Measurements from ENCODE around the gene CXXC5. TPM values are rescaled to one million over a fixed set of nuclear protein-coding genes. Genes with fewer than 3 reads are reported as not detected.

The CXXC5 gene
- total and polyA plus RNA-seq, 2 of the 4 experiments (the other 2 are of a cell fraction), result 24.9 to 35.7 TPM

DNA sequence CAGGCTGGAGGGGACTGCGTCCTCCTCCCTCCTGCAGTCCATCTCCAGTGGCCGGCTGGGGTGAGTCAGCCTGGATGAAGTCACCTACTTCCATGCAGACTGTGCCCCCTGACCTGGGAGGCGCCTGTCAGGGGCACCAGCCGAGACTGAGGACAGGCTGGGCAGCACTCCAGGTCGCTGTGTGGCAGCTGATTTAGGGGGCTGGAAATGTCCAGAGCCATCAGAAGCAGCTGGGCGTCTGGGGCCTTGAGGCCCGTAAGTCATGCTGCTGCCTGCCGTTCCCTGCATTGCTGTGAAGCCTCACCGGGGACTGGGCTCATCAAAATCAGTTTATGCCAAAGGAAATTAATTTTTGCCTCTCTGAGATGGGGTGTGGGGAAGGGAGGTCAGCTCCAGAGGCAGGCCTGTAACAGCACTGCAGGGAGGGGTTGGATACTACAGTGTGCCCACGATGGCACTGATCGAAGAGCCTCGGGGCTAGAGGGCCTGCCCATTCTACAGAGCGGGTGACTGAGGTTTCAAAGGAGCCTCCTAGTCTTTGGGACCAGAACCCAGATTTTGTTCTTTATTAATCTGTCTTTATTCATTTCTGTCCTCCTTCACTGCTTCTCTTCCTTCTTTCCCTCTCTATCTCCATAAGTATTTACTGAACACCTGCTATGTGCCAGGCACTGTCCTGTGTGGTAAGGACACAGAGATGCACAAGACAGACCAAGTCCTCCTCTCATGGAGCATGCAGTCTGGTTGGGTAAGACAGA lies 77.1 kb downstream of the CXXC5 start:
- 45% methylated on average over 7 of the region's 13 CpGs; no CpG with 5 or more reads in 1 of the 2 experiments for WGBS, 2 experiments (ENCODE audit: extremely low coverage in 2 of 2, insufficient read length in 1 of 2)
- H3K14ac ChIP-seq (replicated peaks; ENCODE audit: low read depth, low read length), result peak overlapping the region; percentile 71
- H4K8ac ChIP-seq (ENCODE audit: low read depth in 2 of 2, low read length in 2 of 2), result peak overlapping the region; percentile 20 to 39; a peak in 2 of 4 replicates
- peak overlapping the region; percentile 53 for H2BK15ac ChIP-seq (ENCODE audit: low read depth, low read length)
- POLR2A ChIA-PET (ENCODE audit: unreplicated experiment), result interaction anchor here (0.6 kb wide), 1 partner anchor 69 kb away, joined by 6 read pairs; no protein-coding TSS in a partner anchor
- H3K4me2 ChIP-seq (ENCODE audit: low read depth, low read length), result peak overlapping the region; percentile 31; the same call in 1 of the 2 replicates
- intact Hi-C loops (cut with micrococcal nuclease), result no loop called here
- no TSS peak for BruUV-seq (replicated peaks)
- peak overlapping the region; percentile 8 for H2BK5ac ChIP-seq (ENCODE audit: low read depth, low read length, poor library complexity, severe bottlenecking)
- H4K91ac ChIP-seq (ENCODE audit: insufficient read depth, low read depth, low read length), result peak overlapping the region; percentile 72
- peak; percentile 100 for ATAC-seq (ENCODE audit: low read depth)
- H3K9ac ChIP-seq (ENCODE audit: low read depth, low read length), result no peak overlapping the region
- H2AFZ ChIP-seq (replicated peaks; ENCODE audit: low read length, poor library complexity), result peak overlapping the region; percentile 58
- peak overlapping the region; percentile 78 for H2BK120ac ChIP-seq (ENCODE audit: low read depth, low read length)
- dilution Hi-C loops (cut with HindIII; ENCODE audit: low sequenced_read_pairs, unreplicated experiment), result no loop called here
- H4K5ac ChIP-seq (ENCODE audit: low read depth, low read length), result no peak overlapping the region
- H2BK20ac ChIP-seq (ENCODE audit: low read depth, low read length), result peak overlapping the region; percentile 50
- H4K20me1 ChIP-seq (ENCODE audit: insufficient read depth, low read length), result no peaks in the 10 kb centered on the region
- H3K4ac ChIP-seq (ENCODE audit: low read depth, low read length), result peak overlapping the region; percentile 91
- H2AK5ac ChIP-seq (ENCODE audit: low read depth, low read length), result peak overlapping the region; percentile 93
- peak overlapping the region; percentile 73 for H3K18ac ChIP-seq (ENCODE audit: low read depth, low read length)
- peaks cover 12% of the 10 kb centered on the region for H3K4me1 ChIP-seq (ENCODE audit: control insufficient read depth, insufficient read depth, low read length)
- H3K9me3 ChIP-seq (ENCODE audit: control insufficient read depth, insufficient read depth, low read length), result peaks cover under 1% of the 10 kb centered on the region; the same call in 1 of the 2 replicates
- TF ChIP-seq CEBPB (IDR thresholded peaks at IDR 0.05; ENCODE audit: low read depth, low read length) (peak; percentile 22; the same call in 1 of the 2 replicates), MAZ (IDR thresholded peaks at IDR 0.05; ENCODE audit: borderline replicate concordance, low read depth, low read length) (peak; percentile 59), FOS (IDR thresholded peaks at IDR 0.05; ENCODE audit: low read depth, low read length) (peak; percentile 88), NFE2L2 (IDR thresholded peaks at IDR 0.05; ENCODE audit: low read depth, low read length) (no peak), BHLHE40 (IDR thresholded peaks at IDR 0.05; ENCODE audit: low read depth, low read length) (peak; percentile 38; the same call in 1 of the 2 replicates)
- TF ChIP-seq, protein P1, sequence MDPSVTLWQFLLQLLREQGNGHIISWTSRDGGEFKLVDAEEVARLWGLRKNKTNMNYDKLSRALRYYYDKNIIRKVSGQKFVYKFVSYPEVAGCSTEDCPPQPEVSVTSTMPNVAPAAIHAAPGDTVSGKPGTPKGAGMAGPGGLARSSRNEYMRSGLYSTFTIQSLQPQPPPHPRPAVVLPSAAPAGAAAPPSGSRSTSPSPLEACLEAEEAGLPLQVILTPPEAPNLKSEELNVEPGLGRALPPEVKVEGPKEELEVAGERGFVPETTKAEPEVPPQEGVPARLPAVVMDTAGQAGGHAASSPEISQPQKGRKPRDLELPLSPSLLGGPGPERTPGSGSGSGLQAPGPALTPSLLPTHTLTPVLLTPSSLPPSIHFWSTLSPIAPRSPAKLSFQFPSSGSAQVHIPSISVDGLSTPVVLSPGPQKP (IDR thresholded peaks at IDR 0.05; ENCODE audit: borderline replicate concordance, low read depth, low read length), result no peak
- TF ChIP-seq, protein P2, sequence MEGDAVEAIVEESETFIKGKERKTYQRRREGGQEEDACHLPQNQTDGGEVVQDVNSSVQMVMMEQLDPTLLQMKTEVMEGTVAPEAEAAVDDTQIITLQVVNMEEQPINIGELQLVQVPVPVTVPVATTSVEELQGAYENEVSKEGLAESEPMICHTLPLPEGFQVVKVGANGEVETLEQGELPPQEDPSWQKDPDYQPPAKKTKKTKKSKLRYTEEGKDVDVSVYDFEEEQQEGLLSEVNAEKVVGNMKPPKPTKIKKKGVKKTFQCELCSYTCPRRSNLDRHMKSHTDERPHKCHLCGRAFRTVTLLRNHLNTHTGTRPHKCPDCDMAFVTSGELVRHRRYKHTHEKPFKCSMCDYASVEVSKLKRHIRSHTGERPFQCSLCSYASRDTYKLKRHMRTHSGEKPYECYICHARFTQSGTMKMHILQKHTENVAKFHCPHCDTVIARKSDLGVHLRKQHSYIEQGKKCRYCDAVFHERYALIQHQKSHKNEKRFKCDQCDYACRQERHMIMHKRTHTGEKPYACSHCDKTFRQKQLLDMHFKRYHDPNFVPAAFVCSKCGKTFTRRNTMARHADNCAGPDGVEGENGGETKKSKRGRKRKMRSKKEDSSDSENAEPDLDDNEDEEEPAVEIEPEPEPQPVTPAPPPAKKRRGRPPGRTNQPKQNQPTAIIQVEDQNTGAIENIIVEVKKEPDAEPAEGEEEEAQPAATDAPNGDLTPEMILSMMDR (conservative IDR thresholded peaks at IDR 0.05; ENCODE audit: low read depth, low read length), result no peak
- TF ChIP-seq, protein P3, sequence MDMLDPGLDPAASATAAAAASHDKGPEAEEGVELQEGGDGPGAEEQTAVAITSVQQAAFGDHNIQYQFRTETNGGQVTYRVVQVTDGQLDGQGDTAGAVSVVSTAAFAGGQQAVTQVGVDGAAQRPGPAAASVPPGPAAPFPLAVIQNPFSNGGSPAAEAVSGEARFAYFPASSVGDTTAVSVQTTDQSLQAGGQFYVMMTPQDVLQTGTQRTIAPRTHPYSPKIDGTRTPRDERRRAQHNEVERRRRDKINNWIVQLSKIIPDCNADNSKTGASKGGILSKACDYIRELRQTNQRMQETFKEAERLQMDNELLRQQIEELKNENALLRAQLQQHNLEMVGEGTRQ (IDR thresholded peaks at IDR 0.05; ENCODE audit: low read depth, low read length), result no peak
- peak overlapping the region; percentile 16; the same call in 1 of the 2 replicates for H3K27ac ChIP-seq (ENCODE audit: insufficient read depth, low read length)
- H3K23ac ChIP-seq (ENCODE audit: low read depth, low read length), result peak overlapping the region; percentile 53
- DNase-seq, result peak; percentile 85
- no peaks in the 10 kb centered on the region for H3K79me1 ChIP-seq (ENCODE audit: low read depth in 1 of 2, low read length in 2 of 2)
- H3K56ac ChIP-seq (ENCODE audit: extremely low read depth, insufficient read depth, low read length), result peak overlapping the region; percentile 35; the same call in 1 of the 2 replicates
- in situ Hi-C loops (cut with MboI; ENCODE audit: low sequenced_read_pairs), result no loop called here
- no peaks in the 10 kb centered on the region for H3K36me3 ChIP-seq (ENCODE audit: control insufficient read depth, insufficient read depth, low read length)
- H3K9me1 ChIP-seq (ENCODE audit: insufficient read depth, low read length), result peaks cover 15% of the 10 kb centered on the region
- peak overlapping the region; percentile 83 for H2AK9ac ChIP-seq (replicated peaks; ENCODE audit: low read depth, low read length, poor library complexity)
- H3K27me3 ChIP-seq (ENCODE audit: control insufficient read depth, insufficient read depth, low read length), result no peaks in the 10 kb centered on the region
- CTCF ChIA-PET, result interaction anchor here (1.0 kb wide), 1 partner anchor 40 kb away, joined by 3 read pairs; no protein-coding TSS in a partner anchor
- H3K4me3 ChIP-seq (ENCODE audit: insufficient read depth, low read depth, low read length), result no peak overlapping the region

Measured in IMR-90 (cell line).